Loucy (cell line): ENCODE measurements around the gene TET3.
A peak's percentile ranks its signal among the peaks of the same experiment; 100 is the strongest.

Experiments used
- H2AFZ ChIP-seq: fragments of 200-600 bp; sonication (generic); 2 replicates; pipeline ENCODE4 v1.6.0; 2016; ENCODE audit warnings: antibody characterized with exemption, mild to moderate bottlenecking, low read length, moderate library complexity
- H3F3A ChIP-seq: fragments of 200-600 bp; 2 replicates; pipeline ENCODE4 v1.6.0; 2016; ENCODE audit warnings: antibody characterized with exemption, low read depth, mild to moderate bottlenecking
- H3K27me3 ChIP-seq: fragments of 200-600 bp; sonication (generic); 2 replicates; pipeline ENCODE4 v1.6.1; 2014; ENCODE audit warnings: low read length, mild to moderate bottlenecking; ENCODE audit not compliant: insufficient read depth, poor library complexity, severe bottlenecking
- H3K36me3 ChIP-seq: fragments of 200-600 bp; sonication (generic); 2 replicates; pipeline ENCODE4 v1.6.1; 2016; ENCODE audit warnings: low read length; ENCODE audit not compliant: insufficient read depth
- H3K4me1 ChIP-seq: fragments of 200-600 bp; sonication (generic); 2 replicates; pipeline ENCODE4 v1.5.1; 2014; ENCODE audit warnings: low read length, mild to moderate bottlenecking; ENCODE audit not compliant: insufficient read depth, poor library complexity, severe bottlenecking
- H3K4me2 ChIP-seq: fragments of 200-600 bp; sonication (generic); 2 replicates; pipeline ENCODE4 v1.6.0; 2014; ENCODE audit warnings: antibody characterized with exemption, low read length, low read depth, mild to moderate bottlenecking; ENCODE audit not compliant: poor library complexity, severe bottlenecking
- H3K4me3 ChIP-seq: fragments of 200-600 bp; sonication (generic); 2 replicates; pipeline ENCODE4 v1.5.1; 2014; ENCODE audit warnings: low read length, mild to moderate bottlenecking, mixed read lengths; ENCODE audit not compliant: poor library complexity, severe bottlenecking
- H3K79me2 ChIP-seq: fragments of 200-600 bp; sonication (generic); 2 replicates; pipeline ENCODE4 v1.6.1; 2014; ENCODE audit warnings: low read length; ENCODE audit not compliant: insufficient read depth
- H3K9ac ChIP-seq: fragments of 200-600 bp; sonication (generic); 2 replicates; pipeline ENCODE4 v1.6.0; 2014; ENCODE audit warnings: mild to moderate bottlenecking, low read depth, low read length, moderate library complexity; ENCODE audit not compliant: poor library complexity, severe bottlenecking
- H3K9me2 ChIP-seq: fragments of 200-600 bp; sonication (generic); replicated peaks from 2 replicates; pipeline ENCODE4 v1.6.1; 2016; ENCODE audit warnings: low read depth, low read length, mixed read lengths
- H3K9me3 ChIP-seq: fragments of 200-600 bp; sonication (generic); 2 replicates; pipeline ENCODE4 v1.6.1; 2014; ENCODE audit warnings: mild to moderate bottlenecking, antibody characterized with exemption, low read length, low read depth; ENCODE audit not compliant: insufficient read depth
- H4K20me1 ChIP-seq: fragments of 200-600 bp; sonication (generic); 2 replicates; pipeline ENCODE4 v1.6.0; 2014; ENCODE audit warnings: antibody characterized with exemption, low read length, mild to moderate bottlenecking; ENCODE audit not compliant: insufficient read depth, poor library complexity, severe bottlenecking
- EZH2phosphoT487 ChIP-seq: fragments of 200-600 bp; IDR thresholded peaks from 2 replicates; pipeline ENCODE4 v1.6.1; 2018; ENCODE audit warnings: antibody characterized with exemption, mild to moderate bottlenecking, moderate library complexity, borderline replicate concordance
- TF ChIP-seq, protein P1 (sequence below): fragments of 200-600 bp; sonication (generic); conservative IDR thresholded peaks from 2 replicates; pipeline ENCODE4 v1.5.1; 2014; ENCODE audit warnings: mild to moderate bottlenecking, antibody characterized with exemption, low read length

The TET3 gene

DNA sequence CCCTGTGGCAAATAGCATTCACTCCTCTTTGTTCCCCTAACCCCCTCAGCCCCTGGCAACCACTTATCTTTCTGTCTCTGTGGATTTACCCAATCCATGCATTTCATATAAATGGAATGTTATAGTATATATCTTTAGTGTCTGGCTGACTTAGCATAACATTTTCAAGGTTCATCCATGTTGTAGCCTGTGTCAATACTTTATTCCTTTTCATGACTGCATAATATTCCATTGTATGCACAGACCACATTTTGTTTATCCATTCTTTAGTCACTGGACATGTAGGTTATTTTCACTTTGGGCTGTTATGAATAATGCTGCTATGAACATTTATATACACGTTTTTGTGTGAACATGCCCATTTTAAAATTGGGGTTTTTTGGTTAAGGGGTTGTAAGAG lies 42.8 kb downstream of the TET3 start:
- Histone ChIP-seq H3F3A (peaks cover 8% of the 10 kb centered on the region), H3K9me3 (no peaks in the 10 kb centered on the region), H3K9me2 (no peaks in the 10 kb centered on the region), H3K79me2 (peaks cover 94% of the 10 kb centered on the region), H3K4me3 (no peak overlapping the region), H3K4me2 (no peak overlapping the region), H3K27me3 (no peaks in the 10 kb centered on the region), H3K4me1 (peaks cover 76% of the 10 kb centered on the region), H3K9ac (no peak overlapping the region), H2AFZ (no peak overlapping the region), H3K36me3 (0 out of 2 replicates have a peak, but pooled peaks cover 7% of the 10 kb centered on the region), H4K20me1 (peaks cover 47% of the 10 kb centered on the region)
- TF ChIP-seq, protein P1, sequence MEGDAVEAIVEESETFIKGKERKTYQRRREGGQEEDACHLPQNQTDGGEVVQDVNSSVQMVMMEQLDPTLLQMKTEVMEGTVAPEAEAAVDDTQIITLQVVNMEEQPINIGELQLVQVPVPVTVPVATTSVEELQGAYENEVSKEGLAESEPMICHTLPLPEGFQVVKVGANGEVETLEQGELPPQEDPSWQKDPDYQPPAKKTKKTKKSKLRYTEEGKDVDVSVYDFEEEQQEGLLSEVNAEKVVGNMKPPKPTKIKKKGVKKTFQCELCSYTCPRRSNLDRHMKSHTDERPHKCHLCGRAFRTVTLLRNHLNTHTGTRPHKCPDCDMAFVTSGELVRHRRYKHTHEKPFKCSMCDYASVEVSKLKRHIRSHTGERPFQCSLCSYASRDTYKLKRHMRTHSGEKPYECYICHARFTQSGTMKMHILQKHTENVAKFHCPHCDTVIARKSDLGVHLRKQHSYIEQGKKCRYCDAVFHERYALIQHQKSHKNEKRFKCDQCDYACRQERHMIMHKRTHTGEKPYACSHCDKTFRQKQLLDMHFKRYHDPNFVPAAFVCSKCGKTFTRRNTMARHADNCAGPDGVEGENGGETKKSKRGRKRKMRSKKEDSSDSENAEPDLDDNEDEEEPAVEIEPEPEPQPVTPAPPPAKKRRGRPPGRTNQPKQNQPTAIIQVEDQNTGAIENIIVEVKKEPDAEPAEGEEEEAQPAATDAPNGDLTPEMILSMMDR: no peak
- TF ChIP-seq EZH2phosphoT487: no peak

DNA sequence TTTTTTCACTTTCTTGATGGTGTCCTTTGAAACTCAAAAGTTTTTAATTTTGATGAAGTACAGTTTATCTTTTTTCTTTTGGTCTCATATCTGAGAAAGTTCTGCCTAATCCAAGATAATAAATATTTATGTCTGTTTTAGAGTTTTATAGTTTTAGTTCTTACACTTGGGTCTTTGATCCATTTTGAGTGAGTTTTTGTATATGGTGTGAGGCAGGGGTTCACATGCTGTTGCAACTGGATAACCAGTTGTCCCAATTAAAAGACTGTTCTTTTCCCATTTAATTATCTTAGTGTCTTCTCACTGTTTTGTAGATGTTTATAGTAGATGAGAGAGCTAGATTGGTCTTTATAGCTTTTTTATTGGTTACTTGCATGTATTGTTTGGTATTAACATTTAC lies 43.6 kb downstream of the TET3 start:
- Histone ChIP-seq H3K4me2 (no peak overlapping the region), H3K4me1 (peaks cover 78% of the 10 kb centered on the region), H3F3A (peaks cover 11% of the 10 kb centered on the region), H3K27me3 (no peaks in the 10 kb centered on the region), H3K9me3 (no peaks in the 10 kb centered on the region), H4K20me1 (peaks cover 40% of the 10 kb centered on the region), H2AFZ (no peak overlapping the region), H3K9ac (peak overlapping the region; percentile 87), H3K36me3 (0 out of 2 replicates have a peak, but pooled peaks cover 7% of the 10 kb centered on the region), H3K9me2 (no peaks in the 10 kb centered on the region), H3K4me3 (no peak overlapping the region), H3K79me2 (peaks cover 91% of the 10 kb centered on the region)
- no peak for TF ChIP-seq EZH2phosphoT487
- TF ChIP-seq, protein P1: no peak

DNA sequence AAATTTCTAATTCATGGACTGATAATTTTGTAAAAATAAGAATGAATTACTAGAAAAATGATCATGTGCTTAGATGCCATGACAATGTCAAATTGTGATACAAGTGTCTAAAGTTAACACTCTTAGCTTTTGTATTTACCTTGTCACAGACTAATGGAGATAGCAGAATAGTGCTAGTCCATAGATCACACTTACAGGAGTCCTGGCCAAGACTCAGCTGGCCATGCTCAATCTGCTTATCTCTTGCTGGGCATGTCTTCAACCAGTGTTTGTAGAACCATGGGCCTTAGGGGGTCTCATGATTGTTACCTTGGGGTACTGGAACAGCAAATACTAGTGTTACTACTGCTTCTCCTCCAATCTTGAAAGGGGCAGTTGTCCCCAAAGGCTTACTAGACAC lies 44.0 kb downstream of the TET3 start:
- H3K4me2 ChIP-seq: peak overlapping the region; percentile 95
- peaks cover 82% of the 10 kb centered on the region for H3K4me1 ChIP-seq
- H3K9me3 ChIP-seq: no peaks in the 10 kb centered on the region
- peak overlapping the region; percentile 87 for H3K9ac ChIP-seq
- H3K27me3 ChIP-seq: no peaks in the 10 kb centered on the region
- H3K4me3 ChIP-seq: peak overlapping the region; percentile 37
- H3K9me2 ChIP-seq: no peaks in the 10 kb centered on the region
- H2AFZ ChIP-seq: no peak overlapping the region
- no peak for TF ChIP-seq EZH2phosphoT487
- TF ChIP-seq, protein P1: no peak
- peaks cover 91% of the 10 kb centered on the region for H3K79me2 ChIP-seq
- peaks cover 36% of the 10 kb centered on the region for H4K20me1 ChIP-seq
- 0 out of 2 replicates have a peak, but pooled peaks cover 7% of the 10 kb centered on the region for H3K36me3 ChIP-seq
- peaks cover 11% of the 10 kb centered on the region for H3F3A ChIP-seq
